AG10803 (cell line): ENCODE data around the gene MAST2.

Experiments
- DNase-seq: peaks from one replicate; pipeline ENCODE4 v3.0.0; 2010; ENCODE audit warnings: low read depth
- H3K4me3 ChIP-seq: 2 replicates; pipeline ENCODE4 v1.5.1; 2011; ENCODE audit warnings: mild to moderate bottlenecking, low read length, control low read depth
- TF ChIP-seq, protein P1 (sequence below): conservative IDR thresholded peaks from 2 replicates; pipeline ENCODE4 v1.5.1; 2011; ENCODE audit warnings: mild to moderate bottlenecking, low read length, control low read depth, inconsistent platforms

MAST2 gene

DNA sequence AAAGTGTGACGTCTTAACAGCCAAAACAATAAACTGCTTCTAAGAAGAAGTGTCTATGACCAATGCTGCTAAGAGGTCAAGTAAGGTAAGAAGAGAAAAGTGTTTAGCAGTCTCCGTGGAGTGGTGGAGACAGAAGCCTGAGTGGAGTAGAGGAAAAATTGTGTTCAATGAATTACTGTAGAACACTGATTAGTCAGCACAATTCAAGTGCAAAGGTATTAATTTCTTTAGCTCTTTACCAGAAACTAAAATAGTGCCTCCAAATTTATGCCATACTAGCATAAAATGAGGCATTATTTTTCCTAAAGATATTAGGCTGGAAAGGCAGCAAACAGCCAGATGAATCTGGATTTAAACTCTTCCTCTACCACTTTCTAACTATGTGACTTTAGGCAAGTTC lies 272.9 kb downstream of the MAST2 start:
- H3K4me3 ChIP-seq, result no peak overlapping the region
- no peak for DNase-seq
- TF ChIP-seq, protein P1, sequence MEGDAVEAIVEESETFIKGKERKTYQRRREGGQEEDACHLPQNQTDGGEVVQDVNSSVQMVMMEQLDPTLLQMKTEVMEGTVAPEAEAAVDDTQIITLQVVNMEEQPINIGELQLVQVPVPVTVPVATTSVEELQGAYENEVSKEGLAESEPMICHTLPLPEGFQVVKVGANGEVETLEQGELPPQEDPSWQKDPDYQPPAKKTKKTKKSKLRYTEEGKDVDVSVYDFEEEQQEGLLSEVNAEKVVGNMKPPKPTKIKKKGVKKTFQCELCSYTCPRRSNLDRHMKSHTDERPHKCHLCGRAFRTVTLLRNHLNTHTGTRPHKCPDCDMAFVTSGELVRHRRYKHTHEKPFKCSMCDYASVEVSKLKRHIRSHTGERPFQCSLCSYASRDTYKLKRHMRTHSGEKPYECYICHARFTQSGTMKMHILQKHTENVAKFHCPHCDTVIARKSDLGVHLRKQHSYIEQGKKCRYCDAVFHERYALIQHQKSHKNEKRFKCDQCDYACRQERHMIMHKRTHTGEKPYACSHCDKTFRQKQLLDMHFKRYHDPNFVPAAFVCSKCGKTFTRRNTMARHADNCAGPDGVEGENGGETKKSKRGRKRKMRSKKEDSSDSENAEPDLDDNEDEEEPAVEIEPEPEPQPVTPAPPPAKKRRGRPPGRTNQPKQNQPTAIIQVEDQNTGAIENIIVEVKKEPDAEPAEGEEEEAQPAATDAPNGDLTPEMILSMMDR, result no peak

DNA sequence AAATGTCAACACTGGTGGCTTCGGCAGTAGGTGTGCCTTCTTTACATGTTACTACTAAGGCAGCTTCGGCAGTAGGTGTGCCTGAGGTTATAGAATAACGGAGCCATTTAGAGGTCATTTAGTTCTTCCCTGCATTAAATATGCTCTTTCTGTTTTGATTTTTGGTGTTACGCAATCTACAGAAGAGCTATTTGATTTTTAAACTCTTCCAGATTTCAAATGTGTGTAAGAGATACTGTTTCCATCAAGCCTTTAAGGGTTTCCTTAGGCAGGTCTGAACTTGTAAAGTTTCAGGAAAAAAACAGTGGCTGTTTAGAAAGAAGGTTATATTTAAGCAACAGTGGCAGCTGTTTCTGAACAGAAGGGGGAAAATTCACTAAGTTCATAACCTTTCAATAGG lies 274.2 kb downstream of the MAST2 start:
- DNase-seq, result peak; percentile 13
- TF ChIP-seq, protein P1, result no peak
- H3K4me3 ChIP-seq, result no peak overlapping the region

DNA sequence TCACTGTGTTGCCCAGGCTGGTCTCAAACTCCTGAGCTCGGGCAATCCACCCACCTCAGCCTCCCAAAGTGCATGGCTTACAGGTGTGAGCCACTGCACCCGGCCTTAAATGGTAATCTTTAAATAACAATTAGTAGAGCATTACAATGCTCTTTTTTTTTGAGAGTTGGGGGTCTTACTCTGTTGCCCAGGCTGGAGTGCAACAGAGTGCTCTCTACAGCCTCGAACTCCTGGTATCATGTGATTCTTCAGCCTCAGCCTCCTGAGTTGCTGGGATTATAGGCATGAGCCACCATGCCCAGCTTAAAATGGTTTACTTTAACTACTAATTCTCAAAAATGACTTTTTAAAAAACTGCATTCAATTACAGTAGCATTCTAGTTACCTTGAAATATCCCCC lies 276.8 kb downstream of the MAST2 start:
- no peak for DNase-seq
- TF ChIP-seq, protein P1, result no peak
- no peak overlapping the region for H3K4me3 ChIP-seq

DNA sequence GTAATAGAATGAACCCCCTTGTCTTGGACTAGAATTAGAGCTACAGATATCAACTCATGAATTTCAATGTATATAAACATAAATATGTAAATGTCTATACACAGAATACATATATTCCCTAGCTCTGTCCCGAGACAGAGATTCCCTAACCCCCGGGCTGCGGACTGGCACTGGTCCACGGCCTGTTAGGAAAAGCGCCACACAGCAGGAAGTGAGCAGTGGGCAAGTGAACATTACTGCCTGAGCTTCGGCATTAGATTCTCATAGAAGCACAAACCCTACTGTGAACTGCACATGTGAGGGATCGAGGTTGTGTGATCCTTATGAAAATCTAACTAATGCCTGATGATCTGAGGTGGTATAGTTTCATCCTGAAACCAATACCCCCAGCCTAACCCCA lies 277.8 kb downstream of the MAST2 start:
- TF ChIP-seq, protein P1, result no peak
- H3K4me3 ChIP-seq, result no peak overlapping the region
- DNase-seq, result no peak

DNA sequence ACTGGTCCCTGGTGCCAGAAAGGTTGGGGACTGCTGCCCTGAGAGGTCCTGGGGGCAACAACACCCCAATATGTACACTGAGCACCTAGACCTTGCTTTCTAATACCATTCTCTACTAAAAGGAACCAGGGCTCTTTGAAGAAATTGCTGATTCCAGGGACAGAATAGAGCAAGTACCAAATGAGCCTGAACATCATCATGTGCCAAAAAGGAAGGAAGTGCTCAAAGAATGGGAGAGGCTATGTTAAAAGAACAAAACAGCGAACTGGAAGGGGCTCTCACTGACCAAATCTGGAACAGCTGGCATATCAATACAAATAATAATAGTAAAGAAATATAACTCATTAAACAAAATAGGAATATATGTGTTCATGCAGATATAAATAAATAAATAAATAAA lies 278.2 kb downstream of the MAST2 start:
- no peak overlapping the region for H3K4me3 ChIP-seq
- TF ChIP-seq, protein P1, result no peak
- no peak for DNase-seq

DNA sequence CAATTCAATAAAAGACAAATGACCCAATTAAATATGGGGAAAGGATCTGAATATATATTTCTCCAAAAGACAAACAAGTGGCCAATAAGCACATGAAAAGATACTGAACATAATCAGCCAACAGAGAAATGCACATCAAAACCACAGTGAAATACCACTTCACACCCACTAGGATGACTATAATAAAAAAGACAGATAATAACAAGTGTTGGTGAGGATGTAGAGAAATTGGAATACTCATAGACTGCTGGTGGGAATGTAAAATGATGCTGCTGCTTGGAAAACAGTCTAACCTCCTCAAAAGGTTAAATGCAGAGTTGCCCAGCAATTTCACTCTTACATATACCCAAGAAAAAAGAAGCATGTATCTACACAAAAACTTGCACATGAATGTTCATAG lies 280.2 kb downstream of the MAST2 start:
- H3K4me3 ChIP-seq, result no peak overlapping the region
- DNase-seq, result no peak
- TF ChIP-seq, protein P1, result no peak

DNA sequence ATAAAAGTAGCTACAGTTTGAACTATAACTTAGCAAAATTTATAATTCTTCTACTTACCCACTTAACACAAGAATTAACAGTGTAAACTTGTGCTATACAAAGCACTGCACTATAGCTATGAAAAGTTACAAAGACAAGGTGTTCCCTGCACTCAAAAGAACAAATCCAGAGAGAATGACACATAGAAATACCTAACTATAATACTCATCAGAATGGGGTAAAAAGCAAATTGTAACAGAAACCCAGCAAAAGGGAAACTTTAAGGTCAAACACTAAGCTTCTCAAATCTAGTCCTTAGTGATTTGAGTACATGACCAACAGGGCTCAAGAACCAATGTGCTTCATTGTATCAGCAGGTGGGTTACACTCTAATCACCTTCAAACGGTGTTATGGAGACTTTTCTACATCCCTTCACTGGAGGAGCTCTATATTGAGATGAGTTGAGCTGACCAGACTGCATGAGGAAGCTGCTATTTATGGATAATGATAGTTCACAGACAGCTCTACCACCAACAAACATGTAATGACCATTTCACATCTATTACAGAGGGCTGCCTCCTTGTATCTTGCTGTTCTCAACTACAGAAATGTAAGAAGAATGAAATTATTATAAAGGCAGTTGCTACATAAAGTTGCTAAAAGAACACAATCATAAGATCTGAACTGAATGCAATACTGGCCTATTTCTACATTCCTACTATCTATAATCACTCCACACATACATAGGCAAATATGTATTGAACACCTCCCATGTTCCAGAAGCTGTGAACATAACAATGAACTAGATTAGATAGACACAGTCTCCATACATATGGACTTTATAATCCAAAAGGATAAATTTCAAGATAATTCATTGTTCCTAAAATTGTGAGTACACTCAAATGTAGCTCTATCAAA lies 281.4 kb downstream of the MAST2 start:
- TF ChIP-seq, protein P1, result no peak
- no peak overlapping the region for H3K4me3 ChIP-seq
- DNase-seq, result peak; percentile 11
